ENCODE data around the gene CERS6. TPM values are rescaled to one million over a fixed set of nuclear protein-coding genes. Genes with fewer than 3 reads are reported as not detected.

Gene CERS6
- total and polyA plus RNA-seq, 8 donors: 3.2 to 18.0 (median 7.6) TPM

GRCh38 chr2:168611896-168612650, 156.0 kb downstream of the CERS6 start:
- Histone ChIP-seq H3K27ac (no peak overlapping the region), H3K4me3 (no peak overlapping the region), H3K36me3 (no peaks in the 10 kb centered on the region), H3K4me1 (no peaks in the 10 kb centered on the region), H3K9me3 (no peaks in the 10 kb centered on the region), H3K27me3 (no peaks in the 10 kb centered on the region)
- no peak for DNase-seq
- intact Hi-C loops (cut with DNase I): no loop called here
- FAIRE-seq: no peak
- no peak for TF ChIP-seq CTCF (IDR thresholded peaks at IDR 0.05)
- ATAC-seq: no peak
- WGBS, 2 donors: 96 to 97% methylated on average over 4 of the region's 4 CpGs

GRCh38 chr2:168612719-168613118, 156.6 kb downstream of the CERS6 start:
- ATAC-seq: no peak

GRCh38 chr2:168613551-168613950, 157.5 kb downstream of the CERS6 start:
- TF ChIP-seq CTCF (IDR thresholded peaks at IDR 0.05): no peak
- FAIRE-seq (no peak), DNase-seq (no peak), ATAC-seq (no peak)
- H3K4me3 ChIP-seq: no peak overlapping the region
- no peaks in the 10 kb centered on the region for H3K36me3 ChIP-seq
- H3K4me1 ChIP-seq: no peaks in the 10 kb centered on the region
- no peak overlapping the region for H3K27ac ChIP-seq
- no peaks in the 10 kb centered on the region for H3K27me3 ChIP-seq
- intact Hi-C loops (cut with DNase I): no loop called here
- no peaks in the 10 kb centered on the region for H3K9me3 ChIP-seq
- 94 to 100% methylated on average over 2 of the region's 2 CpGs for WGBS, 2 donors

More at GRCh38 chr2:168612719-168613118, 156.6 kb downstream of the CERS6 start:
- Histone ChIP-seq H3K4me1 (no peaks in the 10 kb centered on the region), H3K9me3 (no peaks in the 10 kb centered on the region), H3K4me3 (no peak overlapping the region), H3K27ac (no peak overlapping the region), H3K27me3 (no peaks in the 10 kb centered on the region), H3K36me3 (no peaks in the 10 kb centered on the region)
- 92 to 97% methylated on average over 2 of the region's 2 CpGs for WGBS, 2 donors
- no peak for TF ChIP-seq CTCF (IDR thresholded peaks at IDR 0.05)
- no peak for DNase-seq
- FAIRE-seq: no peak
- intact Hi-C loops (cut with DNase I): no loop called here

- no peaks in the 10 kb centered on the region for H3K27me3 ChIP-seq
- TF ChIP-seq CTCF (IDR thresholded peaks at IDR 0.05): no peak
- DNase-seq (no peak), ATAC-seq (no peak), FAIRE-seq (no peak)
- no peak overlapping the region for H3K4me3 ChIP-seq
- no peak overlapping the region for H3K27ac ChIP-seq
- H3K4me1 ChIP-seq: no peaks in the 10 kb centered on the region
- H3K9me3 ChIP-seq: no peaks in the 10 kb centered on the region
- no peaks in the 10 kb centered on the region for H3K36me3 ChIP-seq
- WGBS, 2 donors: 62 to 67% methylated on average over 3 of the region's 3 CpGs
- intact Hi-C loops (cut with DNase I): no loop called here
Observed at GRCh38 chr2:168614172-168615018, 158.3 kb downstream of the CERS6 start.
